ENCODE data around the gene NLRP8.

DNA sequence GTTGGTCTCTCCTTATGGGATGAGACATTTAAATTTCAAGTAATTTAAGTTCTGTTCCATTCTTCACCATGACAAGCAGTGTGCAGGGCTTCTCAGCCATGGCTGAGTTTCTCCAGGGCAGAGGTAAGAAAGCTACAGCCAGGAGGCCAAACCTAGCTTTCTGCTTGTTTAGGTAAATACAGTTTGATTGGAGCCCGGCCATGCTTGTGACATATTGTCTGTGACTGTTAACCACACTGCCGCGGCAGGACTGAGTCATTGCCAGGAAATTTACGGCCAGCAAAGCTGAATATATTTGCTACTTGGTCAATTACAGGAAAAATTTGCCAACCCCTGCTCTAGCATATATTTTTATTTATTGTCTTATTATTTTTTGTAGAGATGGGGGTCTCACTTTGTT is 10.7 kb downstream of the NLRP8 start:
- TF ChIP-seq, protein P1, sequence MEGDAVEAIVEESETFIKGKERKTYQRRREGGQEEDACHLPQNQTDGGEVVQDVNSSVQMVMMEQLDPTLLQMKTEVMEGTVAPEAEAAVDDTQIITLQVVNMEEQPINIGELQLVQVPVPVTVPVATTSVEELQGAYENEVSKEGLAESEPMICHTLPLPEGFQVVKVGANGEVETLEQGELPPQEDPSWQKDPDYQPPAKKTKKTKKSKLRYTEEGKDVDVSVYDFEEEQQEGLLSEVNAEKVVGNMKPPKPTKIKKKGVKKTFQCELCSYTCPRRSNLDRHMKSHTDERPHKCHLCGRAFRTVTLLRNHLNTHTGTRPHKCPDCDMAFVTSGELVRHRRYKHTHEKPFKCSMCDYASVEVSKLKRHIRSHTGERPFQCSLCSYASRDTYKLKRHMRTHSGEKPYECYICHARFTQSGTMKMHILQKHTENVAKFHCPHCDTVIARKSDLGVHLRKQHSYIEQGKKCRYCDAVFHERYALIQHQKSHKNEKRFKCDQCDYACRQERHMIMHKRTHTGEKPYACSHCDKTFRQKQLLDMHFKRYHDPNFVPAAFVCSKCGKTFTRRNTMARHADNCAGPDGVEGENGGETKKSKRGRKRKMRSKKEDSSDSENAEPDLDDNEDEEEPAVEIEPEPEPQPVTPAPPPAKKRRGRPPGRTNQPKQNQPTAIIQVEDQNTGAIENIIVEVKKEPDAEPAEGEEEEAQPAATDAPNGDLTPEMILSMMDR (IDR thresholded peaks at IDR 0.05), result no peak
- no peak for TF ChIP-seq POLR2A (IDR thresholded peaks at IDR 0.05)
- no peak for TF ChIP-seq POLR2AphosphoS5 (IDR thresholded peaks at IDR 0.05)
